Measurements from ENCODE around the gene RNF121. TPM values are rescaled to one million over a fixed set of nuclear protein-coding genes. Genes with fewer than 3 reads are reported as not detected.

RNF121 gene
- total RNA-seq, 1 experiment from 2014 or later: 27.8 TPM

DNA sequence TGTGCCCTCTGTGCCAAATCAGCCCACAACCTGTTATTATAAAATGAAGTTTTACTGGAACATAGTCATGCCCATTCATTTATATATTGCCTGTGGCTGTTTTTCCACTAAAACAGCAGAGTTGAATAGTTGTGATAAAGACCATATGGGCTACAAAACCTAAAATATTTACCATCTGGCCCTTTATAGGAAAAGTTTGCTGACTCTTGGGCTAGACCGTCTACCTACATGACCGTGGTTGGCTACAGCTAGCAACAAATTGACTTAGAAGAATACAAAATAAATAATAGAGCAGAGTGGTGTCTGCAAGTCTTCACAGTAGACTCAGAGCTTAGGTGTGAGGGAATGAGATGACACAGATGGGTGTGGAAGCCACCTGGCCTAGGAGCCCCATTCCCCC, 58.7 kb downstream of the RNF121 start:
- Mint-ChIP-seq H3K27me3 (ENCODE audit: insufficient read depth, unreplicated experiment) (no peaks in the 10 kb centered on the region), H3K36me3 (ENCODE audit: insufficient read depth, unreplicated experiment) (peaks cover 13% of the 10 kb centered on the region), H3K27ac (ENCODE audit: low read depth, unreplicated experiment) (no peak overlapping the region), H3K4me3 (ENCODE audit: unreplicated experiment) (no peak overlapping the region), H3K9me3 (ENCODE audit: unreplicated experiment) (no peaks in the 10 kb centered on the region), H3K4me1 (ENCODE audit: insufficient read depth, unreplicated experiment) (no peaks in the 10 kb centered on the region)
- CTCF ChIA-PET: interaction anchor here (1.2 to 4.3 kb wide), 2 partner anchors 10 to 443 kb away, joined by 3 to 51 read pairs; no protein-coding TSS in a partner anchor
- BruUV-seq (replicated peaks): no TSS peak
- intact Hi-C loops (cut with micrococcal nuclease): no loop called here
- no peak for DNase-seq (ENCODE audit: unreplicated experiment)
- POLR2A ChIA-PET: interaction anchor here (0.6 to 1.2 kb wide), 3 partner anchors 10 to 54 kb away, joined by 4 read pairs; no protein-coding TSS in a partner anchor
- no peak for TF ChIP-seq CTCF (IDR thresholded peaks at IDR 0.05; ENCODE audit: unreplicated experiment)

GRCh38 chr11:71988050-71988449, 59.2 kb downstream of the RNF121 start:
- no peak for DNase-seq (ENCODE audit: unreplicated experiment)
- no peak overlapping the region for H3K4me3 Mint-ChIP-seq (ENCODE audit: unreplicated experiment)
- no peaks in the 10 kb centered on the region for H3K9me3 Mint-ChIP-seq (ENCODE audit: unreplicated experiment)
- no peak for TF ChIP-seq CTCF (IDR thresholded peaks at IDR 0.05; ENCODE audit: unreplicated experiment)
- peaks cover 13% of the 10 kb centered on the region for H3K36me3 Mint-ChIP-seq (ENCODE audit: insufficient read depth, unreplicated experiment)
- no peaks in the 10 kb centered on the region for H3K4me1 Mint-ChIP-seq (ENCODE audit: insufficient read depth, unreplicated experiment)
- no peaks in the 10 kb centered on the region for H3K27me3 Mint-ChIP-seq (ENCODE audit: insufficient read depth, unreplicated experiment)
- no TSS peak for BruUV-seq (replicated peaks)
- intact Hi-C loops (cut with micrococcal nuclease): no loop called here
- ChIA-PET POLR2A (interaction anchor here (0.6 to 1.2 kb wide), 3 partner anchors 11 to 53 kb away, joined by 4 read pairs; no protein-coding TSS in a partner anchor), CTCF (interaction anchor here (0.6 to 4.3 kb wide), 6 partner anchors 11 to 694 kb away, joined by 3 to 51 read pairs (median 3); partner anchors contain the start of gene CLPB)
- no peak overlapping the region for H3K27ac Mint-ChIP-seq (ENCODE audit: low read depth, unreplicated experiment)

GRCh38 chr11:71990701-71991100, 61.9 kb downstream of the RNF121 start:
- intact Hi-C loops (cut with micrococcal nuclease): no loop called here
- Mint-ChIP-seq H3K4me1 (ENCODE audit: insufficient read depth, unreplicated experiment) (no peaks in the 10 kb centered on the region), H3K4me3 (ENCODE audit: unreplicated experiment) (no peak overlapping the region), H3K9me3 (ENCODE audit: unreplicated experiment) (no peaks in the 10 kb centered on the region), H3K27ac (ENCODE audit: low read depth, unreplicated experiment) (no peak overlapping the region), H3K36me3 (ENCODE audit: insufficient read depth, unreplicated experiment) (peaks cover 23% of the 10 kb centered on the region), H3K27me3 (ENCODE audit: insufficient read depth, unreplicated experiment) (no peaks in the 10 kb centered on the region)
- DNase-seq (ENCODE audit: unreplicated experiment): no peak
- BruUV-seq (replicated peaks): no TSS peak
- CTCF ChIA-PET: interaction anchor here (1.0 to 1.5 kb wide), 2 partner anchors 8 to 12 kb away, joined by 4 to 6 read pairs; partner anchors contain the start of gene IL18BP
- POLR2A ChIA-PET: interaction anchor here (1.1 kb wide), 1 partner anchor 18 kb away, joined by 3 read pairs; no protein-coding TSS in a partner anchor
- no peak for TF ChIP-seq CTCF (IDR thresholded peaks at IDR 0.05; ENCODE audit: unreplicated experiment)

DNA sequence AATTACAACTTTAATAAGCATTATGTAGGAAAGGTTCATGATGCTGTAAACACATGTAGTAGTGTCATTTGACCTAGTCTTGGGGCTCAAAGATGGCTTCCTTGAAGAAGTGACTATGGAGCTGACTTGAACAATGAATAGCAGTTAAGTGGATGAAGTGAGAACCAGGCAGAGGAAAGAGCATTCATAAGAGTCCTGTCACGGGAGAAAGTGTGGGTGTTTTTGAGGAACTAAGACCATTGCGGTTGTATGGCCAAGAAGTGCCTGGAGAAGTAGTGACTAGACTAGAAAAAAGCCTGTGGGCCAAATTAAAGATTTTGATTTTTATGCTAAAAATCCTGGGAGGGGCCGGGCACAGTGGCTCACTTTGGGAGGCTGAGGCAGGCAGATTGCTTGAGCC, 62.6 kb downstream of the RNF121 start:
- H3K4me1 Mint-ChIP-seq (ENCODE audit: insufficient read depth, unreplicated experiment): no peaks in the 10 kb centered on the region
- ChIA-PET POLR2A (no interaction called here), CTCF (interaction anchor here (0.6 to 0.7 kb wide), 3 partner anchors 12 to 689 kb away, joined by 3 read pairs; no protein-coding TSS in a partner anchor)
- no peak overlapping the region for H3K27ac Mint-ChIP-seq (ENCODE audit: low read depth, unreplicated experiment)
- DNase-seq (ENCODE audit: unreplicated experiment): no peak
- no peak for TF ChIP-seq CTCF (IDR thresholded peaks at IDR 0.05; ENCODE audit: unreplicated experiment)
- intact Hi-C loops (cut with micrococcal nuclease): no loop called here
- H3K4me3 Mint-ChIP-seq (ENCODE audit: unreplicated experiment): no peak overlapping the region
- H3K9me3 Mint-ChIP-seq (ENCODE audit: unreplicated experiment): no peaks in the 10 kb centered on the region
- peaks cover 17% of the 10 kb centered on the region for H3K36me3 Mint-ChIP-seq (ENCODE audit: insufficient read depth, unreplicated experiment)
- no peaks in the 10 kb centered on the region for H3K27me3 Mint-ChIP-seq (ENCODE audit: insufficient read depth, unreplicated experiment)
- BruUV-seq (replicated peaks): no TSS peak
